ENCODE results near the gene CTAG1A.
A peak's percentile ranks its signal among the peaks of the same experiment; 100 is the strongest.

DNA sequence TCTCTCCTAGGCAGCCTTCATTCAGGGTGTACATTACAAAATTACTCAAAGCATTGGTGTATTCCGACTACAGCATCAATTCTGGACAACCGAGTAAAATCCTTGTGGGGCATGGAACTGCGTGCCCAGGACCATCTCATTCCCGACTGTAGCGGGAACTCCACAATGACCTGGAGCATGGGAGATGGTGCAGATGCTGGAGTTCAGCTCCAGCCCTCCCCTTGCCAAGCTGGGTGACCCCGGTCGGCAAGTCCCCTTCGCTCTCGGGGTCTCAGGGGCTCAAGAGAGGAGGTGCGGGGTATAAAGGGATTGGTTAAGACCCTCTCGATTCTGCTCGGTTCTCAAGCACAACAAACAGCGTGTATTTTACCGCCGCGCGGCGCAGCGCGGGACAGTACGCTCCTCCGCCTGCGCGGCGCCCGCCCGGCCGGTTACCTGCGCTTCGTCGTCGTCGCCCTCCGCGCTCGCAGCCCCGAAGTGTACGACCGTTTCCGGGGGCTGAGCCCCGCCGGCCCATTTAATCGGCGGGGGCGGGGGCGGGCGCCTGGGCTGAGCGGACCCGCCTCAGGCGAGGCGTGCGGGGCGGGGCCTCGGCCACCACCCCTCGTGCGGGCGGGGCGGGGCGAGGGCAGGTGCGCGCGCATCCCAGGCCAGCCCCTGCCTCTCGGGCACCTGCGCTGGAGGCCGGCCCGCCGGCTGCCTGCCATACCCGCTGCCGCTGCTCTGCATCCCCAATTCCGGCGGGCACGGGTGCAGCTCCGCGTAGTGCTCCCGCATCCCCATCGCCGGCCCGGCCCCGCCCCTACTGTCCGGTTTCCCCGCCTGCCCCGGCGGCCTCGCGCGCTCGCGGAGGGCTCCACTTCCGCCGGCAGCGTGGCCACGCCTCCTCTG lies 38.3 kb upstream of the CTAG1A start, which contains the start of gene G6PD:
- no peak for TF ChIP-seq CTCF (IDR thresholded peaks at IDR 0.05)
- TF ChIP-seq POLR2A (IDR thresholded peaks at IDR 0.05): peak in 1 of 2 donors; percentile 46

All from uterus (tissue), 2 donors.